ENCODE measurements around the gene TCF3.

- TF ChIP-seq CTCF (IDR thresholded peaks at IDR 0.05) (no peak), POLR2A (IDR thresholded peaks at IDR 0.05) (no peak)
Measured at GRCh38 chr19:1649706-1650649, 2.4 kb downstream of the TCF3 start.
